BE2C (cell line): ENCODE data around the gene TJP3.

Experiments
- DNase-seq: peaks from one replicate; pipeline ENCODE4 v3.0.0-alpha.2; 2020
- H3K27me3 ChIP-seq: fragments of 250-450 bp; sonication (Bioruptor Pico); 2 replicates; pipeline ENCODE4 v1.5.1; 2020; ENCODE audit warnings: mild to moderate bottlenecking
- H3K36me3 ChIP-seq: fragments of 250-450 bp; sonication (Bioruptor Pico); 2 replicates; pipeline ENCODE4 v1.5.1; 2020; ENCODE audit warnings: mild to moderate bottlenecking
- H3K4me1 ChIP-seq: fragments of 250-450 bp; sonication (Bioruptor Pico); 2 replicates; pipeline ENCODE4 v1.5.1; 2020
- H3K4me3 ChIP-seq: 2 replicates; pipeline ENCODE4 v1.5.1; 2011; ENCODE audit warnings: low read depth, low read length
- H3K9me3 ChIP-seq: fragments of 250-450 bp; sonication (Bioruptor Pico); 2 replicates; pipeline ENCODE4 v1.5.1; 2020
- TF ChIP-seq, protein P1 (sequence below): IDR thresholded peaks from 2 replicates; pipeline ENCODE4 v1.5.1; 2012; ENCODE audit warnings: mild to moderate bottlenecking, low read depth, low read length

Gene TJP3

DNA sequence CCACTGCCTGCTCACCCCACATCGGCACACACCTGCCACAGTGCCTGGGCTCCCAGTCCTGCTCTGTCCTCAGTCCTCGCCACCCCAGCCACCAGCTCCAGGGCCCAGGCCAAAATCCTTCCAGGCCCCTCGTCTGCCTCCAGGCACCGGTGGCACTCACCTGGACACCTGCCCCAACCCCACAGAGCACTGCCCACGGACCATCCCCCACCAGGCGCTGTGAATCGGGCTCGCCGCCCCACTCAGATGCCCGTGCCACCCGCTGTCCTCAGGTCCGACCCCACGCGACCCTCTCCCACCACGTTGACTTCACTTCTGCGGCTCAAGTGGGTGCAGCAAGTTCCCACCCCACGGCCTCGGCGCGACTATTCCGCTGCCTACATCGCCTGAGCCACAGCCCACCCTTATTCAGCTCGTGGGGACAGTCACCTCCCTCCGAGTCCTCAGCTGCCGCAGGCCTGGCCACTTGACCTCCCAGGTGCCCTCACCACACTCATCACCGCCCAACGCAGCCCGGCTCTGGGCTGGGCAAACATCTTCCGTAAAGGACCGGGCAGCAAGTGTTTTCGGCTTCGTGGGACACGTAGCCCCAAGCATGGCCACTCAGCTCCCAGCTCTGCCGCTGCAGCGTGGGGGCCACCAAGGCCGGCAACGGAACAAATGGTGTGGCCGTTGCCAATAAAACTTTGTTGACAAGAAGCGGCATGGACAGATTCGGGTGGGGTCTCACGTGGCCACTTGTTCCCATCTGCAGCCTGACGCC, 13.6 kb upstream of the TJP3 start:
- no peaks in the 10 kb centered on the region for H3K27me3 ChIP-seq
- no peaks in the 10 kb centered on the region for H3K4me1 ChIP-seq
- no peak overlapping the region for H3K4me3 ChIP-seq

DNA sequence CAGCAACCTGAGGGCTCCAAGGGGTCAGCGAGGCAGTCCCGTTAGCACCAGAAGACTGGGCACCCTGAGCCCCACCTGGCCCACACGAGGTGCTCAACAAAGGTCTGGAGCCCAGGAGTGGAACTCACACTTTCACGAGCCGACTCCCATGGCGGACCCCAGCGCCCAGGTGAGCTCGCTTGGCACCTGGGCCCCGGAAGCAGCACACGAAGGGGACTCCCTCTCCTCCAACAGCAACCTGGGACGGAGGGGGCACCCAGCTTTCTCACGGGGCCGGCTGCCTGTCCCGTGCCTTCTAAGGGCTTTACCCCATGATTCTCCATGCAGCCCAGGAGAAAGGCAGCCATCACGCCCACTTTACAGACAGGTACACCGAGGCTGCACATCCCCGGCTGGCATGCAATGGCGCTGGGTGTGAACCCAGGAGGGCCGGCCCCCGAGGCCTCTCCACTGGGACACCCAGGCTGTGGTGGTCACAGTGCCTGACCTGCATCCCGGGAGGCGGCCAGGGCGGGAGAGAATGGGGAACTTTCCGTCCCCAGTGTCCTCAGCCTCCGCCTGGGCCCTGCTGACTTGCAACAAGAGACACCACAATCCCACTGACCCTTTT, 13.0 kb upstream of the TJP3 start:
- H3K36me3 ChIP-seq: no peaks in the 10 kb centered on the region

More for the DNA sequence above, 13.6 kb upstream of the TJP3 start:
- no peak for DNase-seq
- Histone ChIP-seq H3K9me3 (0 out of 2 replicates have a peak, but pooled peaks cover 3% of the 10 kb centered on the region), H3K36me3 (no peaks in the 10 kb centered on the region)
- TF ChIP-seq, protein P1, sequence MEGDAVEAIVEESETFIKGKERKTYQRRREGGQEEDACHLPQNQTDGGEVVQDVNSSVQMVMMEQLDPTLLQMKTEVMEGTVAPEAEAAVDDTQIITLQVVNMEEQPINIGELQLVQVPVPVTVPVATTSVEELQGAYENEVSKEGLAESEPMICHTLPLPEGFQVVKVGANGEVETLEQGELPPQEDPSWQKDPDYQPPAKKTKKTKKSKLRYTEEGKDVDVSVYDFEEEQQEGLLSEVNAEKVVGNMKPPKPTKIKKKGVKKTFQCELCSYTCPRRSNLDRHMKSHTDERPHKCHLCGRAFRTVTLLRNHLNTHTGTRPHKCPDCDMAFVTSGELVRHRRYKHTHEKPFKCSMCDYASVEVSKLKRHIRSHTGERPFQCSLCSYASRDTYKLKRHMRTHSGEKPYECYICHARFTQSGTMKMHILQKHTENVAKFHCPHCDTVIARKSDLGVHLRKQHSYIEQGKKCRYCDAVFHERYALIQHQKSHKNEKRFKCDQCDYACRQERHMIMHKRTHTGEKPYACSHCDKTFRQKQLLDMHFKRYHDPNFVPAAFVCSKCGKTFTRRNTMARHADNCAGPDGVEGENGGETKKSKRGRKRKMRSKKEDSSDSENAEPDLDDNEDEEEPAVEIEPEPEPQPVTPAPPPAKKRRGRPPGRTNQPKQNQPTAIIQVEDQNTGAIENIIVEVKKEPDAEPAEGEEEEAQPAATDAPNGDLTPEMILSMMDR: no peak

DNA sequence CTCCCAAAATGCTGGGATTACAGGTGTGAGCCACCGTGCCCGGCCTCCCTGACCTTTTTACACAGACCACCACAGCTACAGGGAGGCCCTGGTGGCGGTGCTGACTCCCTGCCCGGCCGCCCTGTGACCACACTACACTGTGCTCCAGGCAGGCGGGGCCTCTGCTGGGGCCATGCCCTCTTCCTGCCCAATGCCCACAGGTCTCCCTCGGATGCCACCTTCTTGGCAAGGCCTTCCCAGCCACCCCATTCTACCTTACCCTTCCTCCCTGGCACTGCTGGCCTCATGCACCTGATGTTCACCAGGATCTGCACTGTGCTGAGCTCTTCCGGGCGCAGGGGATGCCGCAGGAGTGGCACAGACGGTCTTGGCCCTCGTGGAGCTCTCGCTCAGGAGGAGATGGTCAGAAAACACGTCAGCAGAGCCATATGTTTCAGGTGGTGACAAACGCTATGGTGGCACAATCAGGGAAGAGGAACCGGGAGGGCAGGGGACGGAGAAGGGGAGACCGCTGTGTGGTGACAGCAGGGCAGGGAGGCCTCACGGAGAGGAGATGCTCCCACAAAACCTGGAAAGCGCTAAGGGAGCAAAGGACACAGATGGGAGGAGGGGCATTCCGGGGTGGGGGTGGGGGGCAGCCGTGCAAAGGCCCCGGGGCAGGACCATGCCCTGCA, 12.1 kb upstream of the TJP3 start:
- H3K4me1 ChIP-seq: no peaks in the 10 kb centered on the region
- H3K27me3 ChIP-seq: no peaks in the 10 kb centered on the region
- H3K4me3 ChIP-seq: no peak overlapping the region
- no peaks in the 10 kb centered on the region for H3K36me3 ChIP-seq
- 0 out of 2 replicates have a peak, but pooled peaks cover 3% of the 10 kb centered on the region for H3K9me3 ChIP-seq
- TF ChIP-seq, protein P1: no peak
- DNase-seq: no peak

More for the DNA sequence above, 13.0 kb upstream of the TJP3 start:
- Histone ChIP-seq H3K4me1 (no peaks in the 10 kb centered on the region), H3K27me3 (no peaks in the 10 kb centered on the region), H3K9me3 (0 out of 2 replicates have a peak, but pooled peaks cover 3% of the 10 kb centered on the region), H3K4me3 (no peak overlapping the region)
- TF ChIP-seq, protein P1: no peak
- DNase-seq: no peak

DNA sequence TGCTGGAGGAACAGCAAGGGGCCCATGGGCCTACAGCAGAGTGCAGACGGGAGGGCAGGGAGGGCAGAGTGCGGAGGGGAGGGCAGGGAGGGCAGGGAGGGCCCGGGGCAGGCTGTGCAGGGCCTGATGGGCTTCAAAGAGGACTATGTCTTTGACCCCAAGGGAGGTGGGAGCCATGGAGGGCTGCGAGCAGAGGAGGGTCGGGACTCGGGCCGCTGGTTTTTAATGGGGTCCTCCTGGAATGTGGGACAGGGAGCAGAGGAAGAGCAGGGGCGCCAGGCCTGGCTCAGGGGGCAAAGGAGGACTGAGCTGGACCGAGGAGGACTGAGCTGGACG, 11.6 kb upstream of the TJP3 start:
- TF ChIP-seq, protein P1: no peak
- Histone ChIP-seq H3K4me1 (no peaks in the 10 kb centered on the region), H3K27me3 (no peaks in the 10 kb centered on the region), H3K4me3 (no peak overlapping the region), H3K36me3 (no peaks in the 10 kb centered on the region), H3K9me3 (0 out of 2 replicates have a peak, but pooled peaks cover 3% of the 10 kb centered on the region)
- DNase-seq: no peak

DNA sequence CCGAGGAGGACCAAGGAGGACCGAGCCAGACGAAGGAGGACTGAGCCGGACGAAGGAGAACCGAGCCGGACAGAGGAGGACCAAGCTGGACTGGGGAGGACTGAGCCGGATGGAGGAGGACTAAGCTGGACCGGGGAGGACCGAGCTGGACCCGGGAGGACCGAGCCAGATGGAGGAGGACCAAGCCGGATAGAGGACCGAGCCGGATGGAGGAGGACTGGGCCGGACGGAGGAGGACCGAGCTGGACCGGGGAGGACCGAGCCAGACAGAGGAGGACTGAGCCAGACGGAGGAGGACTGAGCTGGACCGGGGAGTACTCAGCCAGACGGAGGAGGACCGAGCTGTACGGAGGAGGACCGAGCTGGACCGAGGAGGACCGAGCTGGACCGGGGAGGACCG, 11.1 kb upstream of the TJP3 start:
- no peak for DNase-seq
- TF ChIP-seq, protein P1: no peak
- no peaks in the 10 kb centered on the region for H3K27me3 ChIP-seq
- H3K4me3 ChIP-seq: no peak overlapping the region
- H3K4me1 ChIP-seq: no peaks in the 10 kb centered on the region
- no peaks in the 10 kb centered on the region for H3K9me3 ChIP-seq
- no peaks in the 10 kb centered on the region for H3K36me3 ChIP-seq
